Measurements from ENCODE around the gene SLC38A10. TPM values are rescaled to one million over a fixed set of nuclear protein-coding genes. Genes with fewer than 3 reads are reported as not detected.

Gene SLC38A10
- polyA plus RNA-seq, 1 experiment = 29.3 TPM

- CTCF ChIA-PET = interaction anchor here (0.7 to 1.2 kb wide), 2 partner anchors 21 to 912 kb away, joined by 3 to 7 read pairs; no protein-coding TSS in a partner anchor
- peak overlapping the region; percentile 76 for H3K4me3 ChIP-seq (ENCODE audit: low read depth, low read length)
- POLR2A ChIA-PET = no interaction called here
- TF ChIP-seq CTCF (IDR thresholded peaks at IDR 0.05; ENCODE audit: low read depth, low read length) = no peak
- H3K27ac ChIP-seq (ENCODE audit: low read depth, low read length) = no peak overlapping the region
- no peak for DNase-seq (ENCODE audit: low read depth, low spot score)
- no peaks in the 10 kb centered on the region; the same call in 1 of the 2 replicates for H3K9me3 ChIP-seq (ENCODE audit: control insufficient read depth, insufficient read depth, low read length)
- no peaks in the 10 kb centered on the region for H3K27me3 ChIP-seq (ENCODE audit: control insufficient read depth, insufficient read depth, low read length)
These were observed 73.7 kb downstream of the SLC38A10 start for GRCh38 chr17:81221371-81221841.

- no peaks in the 10 kb centered on the region; the same call in 1 of the 2 replicates for H3K9me3 ChIP-seq (ENCODE audit: control insufficient read depth, insufficient read depth, low read length)
- no peaks in the 10 kb centered on the region for H3K27me3 ChIP-seq (ENCODE audit: control insufficient read depth, insufficient read depth, low read length)
- no peak for TF ChIP-seq CTCF (IDR thresholded peaks at IDR 0.05; ENCODE audit: low read depth, low read length)
- ChIA-PET POLR2A (no interaction called here), CTCF (no interaction called here)
- H3K4me3 ChIP-seq (ENCODE audit: low read depth, low read length) = no peak overlapping the region
- no peak overlapping the region for H3K27ac ChIP-seq (ENCODE audit: low read depth, low read length)
- DNase-seq (ENCODE audit: low read depth, low spot score) = no peak
These were observed 75.5 kb downstream of the SLC38A10 start for GRCh38 chr17:81219476-81220180.

- Histone ChIP-seq H3K27ac (ENCODE audit: low read depth, low read length) (no peak overlapping the region), H3K9me3 (ENCODE audit: control insufficient read depth, insufficient read depth, low read length) (no peaks in the 10 kb centered on the region; the same call in 1 of the 2 replicates), H3K4me3 (ENCODE audit: low read depth, low read length) (no peak overlapping the region), H3K27me3 (ENCODE audit: control insufficient read depth, insufficient read depth, low read length) (no peaks in the 10 kb centered on the region)
- ChIA-PET CTCF (no interaction called here), POLR2A (no interaction called here)
- TF ChIP-seq CTCF (IDR thresholded peaks at IDR 0.05; ENCODE audit: low read depth, low read length) = no peak
- no peak for DNase-seq (ENCODE audit: low read depth, low spot score)
These were observed 76.1 kb downstream of the SLC38A10 start for GRCh38 chr17:81218991-81219390.

- ChIA-PET POLR2A (no interaction called here), CTCF (no interaction called here)
- TF ChIP-seq CTCF (IDR thresholded peaks at IDR 0.05; ENCODE audit: low read depth, low read length) = no peak
- no peak overlapping the region for H3K4me3 ChIP-seq (ENCODE audit: low read depth, low read length)
- H3K27me3 ChIP-seq (ENCODE audit: control insufficient read depth, insufficient read depth, low read length) = no peaks in the 10 kb centered on the region
- H3K27ac ChIP-seq (ENCODE audit: low read depth, low read length) = no peak overlapping the region
- no peaks in the 10 kb centered on the region; the same call in 1 of the 2 replicates for H3K9me3 ChIP-seq (ENCODE audit: control insufficient read depth, insufficient read depth, low read length)
- no peak for DNase-seq (ENCODE audit: low read depth, low spot score)
These were observed 76.6 kb downstream of the SLC38A10 start for GRCh38 chr17:81218459-81218858.

- H3K4me3 ChIP-seq (ENCODE audit: low read depth, low read length) = no peak overlapping the region
- H3K27me3 ChIP-seq (ENCODE audit: control insufficient read depth, insufficient read depth, low read length) = no peaks in the 10 kb centered on the region
- H3K27ac ChIP-seq (ENCODE audit: low read depth, low read length) = no peak overlapping the region
- CTCF ChIA-PET = no interaction called here
- H3K9me3 ChIP-seq (ENCODE audit: control insufficient read depth, insufficient read depth, low read length) = no peaks in the 10 kb centered on the region; the same call in 1 of the 2 replicates
- no peak for TF ChIP-seq CTCF (IDR thresholded peaks at IDR 0.05; ENCODE audit: low read depth, low read length)
- POLR2A ChIA-PET = no interaction called here
- DNase-seq (ENCODE audit: low read depth, low spot score) = no peak
These were observed 77.6 kb downstream of the SLC38A10 start for GRCh38 chr17:81217491-81217890.
